HG03064 (cell line): ENCODE data around the gene PVALB.

Experiments
- ATAC-seq: cut with Tn5 transposase; IDR thresholded peaks from one replicate; pipeline ENCODE4 v1.9.1; 2021; ENCODE audit warnings: low read depth; ENCODE audit not compliant: unreplicated experiment

PVALB gene

GRCh38 chr22:36816636-36817524 lies at the start of gene PVALB:
Gene PVALB (minus strand): TSS chr22:36817035. CDS start chr22:36817005, 30 bp downstream.
- ATAC-seq, result no peak

- no peak for ATAC-seq
Measured at GRCh38 chr22:36865346-36865745, 48.5 kb upstream of the PVALB start.

GRCh38 chr22:36864454-36865215 lies 47.8 kb upstream of the PVALB start:
- no peak for ATAC-seq

- no peak for ATAC-seq
Measured at GRCh38 chr22:36863979-36864378, 47.1 kb upstream of the PVALB start.

- no peak for ATAC-seq
Measured at GRCh38 chr22:36863281-36863680, 46.4 kb upstream of the PVALB start.

GRCh38 chr22:36862251-36863242 lies 45.7 kb upstream of the PVALB start:
- no peak for ATAC-seq

- ATAC-seq, result peak; percentile 59
Measured at GRCh38 chr22:36860821-36861659, 44.2 kb upstream of the PVALB start, which contains the start of gene NCF4. Gene NCF4 (plus strand): TSS chr22:36861006. CDS start chr22:36861172, 166 bp downstream.

- no peak for ATAC-seq
Measured at GRCh38 chr22:36860438-36860820, 43.6 kb upstream of the PVALB start.

GRCh38 chr22:36860017-36860416 lies 43.2 kb upstream of the PVALB start:
- no peak for ATAC-seq

GRCh38 chr22:36858966-36859365 lies 42.1 kb upstream of the PVALB start:
- ATAC-seq, result no peak

- ATAC-seq, result no peak
Measured at GRCh38 chr22:36858156-36858555, 41.3 kb upstream of the PVALB start.

GRCh38 chr22:36856792-36857135 lies 39.9 kb upstream of the PVALB start:
- ATAC-seq, result no peak

- ATAC-seq, result no peak
Measured at GRCh38 chr22:36856121-36856791, 39.4 kb upstream of the PVALB start.

GRCh38 chr22:36855478-36855877 lies 38.6 kb upstream of the PVALB start:
- no peak for ATAC-seq

- ATAC-seq, result no peak
Measured at GRCh38 chr22:36853407-36854099, 36.7 kb upstream of the PVALB start.

- no peak for ATAC-seq
Measured at GRCh38 chr22:36852056-36852973, 35.5 kb upstream of the PVALB start.

GRCh38 chr22:36850682-36851081 lies 33.8 kb upstream of the PVALB start:
- ATAC-seq, result no peak
